TTC549 (cell line): ENCODE results near the gene HSP90AA1.
"Not testable (repeated sequence)": the region's sequence is repeated elsewhere in the genome, so short reads cannot be mapped to it uniquely, and the experiment has no call there.

ENCODE experiments used
- FAIRE-seq: peaks from 2 replicates; lab custom pipeline; 2012; peaks lifted over from hg19 to GRCh38; lab: Jason Lieb, UNC

Gene HSP90AA1

GRCh38 chr14:102086972-102087761 is at the start of gene HSP90AA1:
Gene HSP90AA1 (minus strand): TSS chr14:102087044. CDS start chr14:102086378, 666 bp downstream.
- no peak for FAIRE-seq

DNA sequence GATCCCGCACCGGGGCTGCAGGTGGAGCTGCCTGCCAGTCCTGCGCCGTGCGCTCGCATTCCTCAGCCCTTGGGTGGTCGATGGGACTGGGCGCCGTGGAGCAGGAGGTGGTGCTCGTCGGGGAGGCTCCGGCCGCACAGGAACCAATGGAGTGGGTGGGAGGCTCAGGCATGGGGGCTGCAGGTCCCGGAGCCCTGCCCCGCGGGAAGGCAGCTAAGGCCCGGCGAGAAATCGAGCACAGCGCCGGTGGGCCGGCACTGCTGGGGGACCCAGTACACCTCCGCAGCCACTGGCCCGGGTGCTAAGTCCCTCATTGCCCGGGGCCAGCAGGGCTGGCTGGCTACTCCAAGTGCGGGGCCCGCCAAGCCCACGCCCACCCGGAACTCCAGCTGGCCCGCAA is 48.6 kb upstream of the HSP90AA1 start:
- not testable (repeated sequence) for FAIRE-seq

DNA sequence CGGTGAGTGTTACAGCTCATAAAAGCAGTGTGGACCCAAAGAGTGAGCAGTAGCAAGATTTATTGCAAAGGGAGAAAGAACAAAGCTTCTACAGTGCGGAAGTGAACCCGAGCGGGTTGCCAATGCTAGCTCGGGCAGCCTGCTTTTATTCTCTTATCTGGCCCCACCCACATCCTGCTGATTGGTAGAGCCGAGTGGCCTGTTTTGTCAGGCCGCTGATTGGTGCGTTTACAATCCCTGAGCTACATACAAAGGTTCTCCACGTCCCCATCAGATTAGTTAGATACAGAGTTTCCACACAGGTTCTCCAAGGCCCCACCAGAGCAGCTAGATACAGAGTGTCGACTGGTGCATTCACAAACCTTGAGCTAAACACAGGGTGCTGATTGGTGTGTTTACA is 47.9 kb upstream of the HSP90AA1 start:
- FAIRE-seq: not testable (repeated sequence)

DNA sequence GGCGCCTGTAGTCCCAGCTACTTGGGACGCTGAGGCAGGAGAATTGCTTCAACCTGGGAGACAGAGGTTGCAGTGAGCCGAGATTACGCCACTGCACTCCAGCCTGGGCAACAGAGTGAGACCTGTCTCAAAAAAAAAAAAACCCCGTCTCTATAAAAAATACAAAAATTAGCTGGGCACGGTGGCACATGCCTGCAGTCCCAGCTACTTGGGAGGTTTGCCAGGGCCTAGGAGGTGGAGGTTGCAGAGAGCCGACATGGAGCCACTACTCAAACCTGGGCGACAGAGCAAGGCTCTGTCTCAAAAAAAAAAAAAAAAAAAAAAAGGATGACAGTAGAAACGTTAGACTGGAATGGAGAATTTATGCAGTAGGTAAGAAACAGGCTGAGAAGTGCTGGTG is 47.2 kb upstream of the HSP90AA1 start:
- not testable (repeated sequence) for FAIRE-seq

DNA sequence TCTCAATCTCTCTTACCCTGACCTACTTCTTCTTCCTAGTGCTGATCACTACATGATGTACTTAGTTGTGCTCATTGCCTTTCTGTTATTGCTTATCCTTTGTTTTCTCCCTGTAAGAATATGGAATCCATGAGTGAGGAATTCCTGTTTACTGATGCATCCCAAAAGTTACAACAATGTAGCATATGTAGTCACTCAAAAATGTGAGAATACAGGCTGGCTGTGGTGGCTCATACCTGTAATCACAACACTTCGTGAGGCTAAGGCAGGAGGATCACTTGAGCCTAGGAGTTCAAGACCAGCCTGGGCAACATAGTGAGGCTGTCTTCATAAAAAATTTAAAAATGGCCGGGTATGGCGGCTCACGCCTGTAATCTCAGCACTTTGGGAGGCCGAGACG is 44.9 kb upstream of the HSP90AA1 start:
- no peak for FAIRE-seq

DNA sequence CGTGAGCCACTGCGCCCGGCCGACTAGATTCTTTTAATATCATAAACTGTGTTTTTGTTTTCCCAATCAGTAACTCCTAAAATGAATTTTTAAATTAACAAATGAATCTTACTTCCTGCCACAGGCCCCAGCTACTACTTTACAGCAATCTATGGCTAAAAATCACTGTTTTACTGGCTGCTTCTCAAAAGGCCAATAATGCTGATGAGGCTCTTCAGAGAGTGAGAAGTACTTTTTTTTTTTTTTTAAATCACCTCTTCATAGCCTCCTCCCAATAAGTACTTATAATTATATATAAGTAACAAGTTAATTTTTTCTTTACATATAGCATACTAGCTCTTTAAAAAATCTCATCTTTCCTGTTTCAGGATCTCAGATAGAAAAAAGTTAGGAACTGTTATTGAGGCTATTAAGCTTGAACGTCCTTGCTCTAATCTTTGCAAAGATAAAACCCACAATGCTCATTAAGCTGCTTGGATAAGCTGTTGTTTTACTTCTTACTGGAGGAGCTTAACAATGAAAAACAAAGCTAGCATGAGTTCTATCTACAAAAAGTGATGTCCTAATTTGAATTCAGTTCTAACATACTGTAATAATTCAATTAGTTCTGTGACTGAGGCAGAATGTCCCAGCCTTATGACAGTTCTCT is 40.1 kb upstream of the HSP90AA1 start:
- FAIRE-seq: no peak

DNA sequence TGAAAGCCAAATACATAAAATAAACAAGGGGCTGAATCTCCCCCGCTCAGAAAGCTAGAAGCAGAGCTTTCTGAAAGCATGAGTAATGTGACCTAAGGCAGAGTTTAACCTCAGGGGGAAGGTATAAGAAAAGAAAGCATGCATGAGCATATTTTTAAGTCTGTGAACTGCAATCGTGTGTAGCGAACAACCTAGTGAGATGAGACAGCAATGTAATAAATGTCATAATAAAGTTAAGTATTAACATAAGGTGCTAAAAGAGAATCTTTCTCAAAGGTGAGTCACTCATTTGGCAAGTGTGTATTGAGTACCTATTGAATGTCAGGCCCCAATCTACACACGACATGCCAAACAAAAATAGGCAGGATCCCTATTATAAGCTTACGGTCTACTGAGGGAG is 38.7 kb upstream of the HSP90AA1 start:
- FAIRE-seq: no peak

DNA sequence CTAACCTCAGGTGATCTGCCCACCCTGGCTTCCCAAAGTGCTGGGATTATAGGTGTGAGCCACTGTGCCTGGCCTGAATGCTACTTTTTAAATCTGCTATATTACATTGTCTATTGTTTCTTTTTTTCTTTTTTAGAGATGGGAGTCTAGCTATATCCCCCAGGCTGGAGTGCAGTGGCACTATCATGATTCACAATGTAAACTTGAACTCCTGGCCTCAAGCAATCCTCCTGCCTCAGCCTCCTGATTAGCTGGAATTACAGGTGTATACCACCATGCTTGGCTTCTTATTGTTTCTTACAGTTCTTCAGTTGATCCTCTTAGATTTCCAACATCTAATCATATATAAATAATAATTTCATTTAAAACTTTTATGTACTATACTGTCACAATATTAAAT is 37.6 kb upstream of the HSP90AA1 start:
- FAIRE-seq: no peak

GRCh38 chr14:102121567-102121966 is 34.7 kb upstream of the HSP90AA1 start:
- no peak for FAIRE-seq

DNA sequence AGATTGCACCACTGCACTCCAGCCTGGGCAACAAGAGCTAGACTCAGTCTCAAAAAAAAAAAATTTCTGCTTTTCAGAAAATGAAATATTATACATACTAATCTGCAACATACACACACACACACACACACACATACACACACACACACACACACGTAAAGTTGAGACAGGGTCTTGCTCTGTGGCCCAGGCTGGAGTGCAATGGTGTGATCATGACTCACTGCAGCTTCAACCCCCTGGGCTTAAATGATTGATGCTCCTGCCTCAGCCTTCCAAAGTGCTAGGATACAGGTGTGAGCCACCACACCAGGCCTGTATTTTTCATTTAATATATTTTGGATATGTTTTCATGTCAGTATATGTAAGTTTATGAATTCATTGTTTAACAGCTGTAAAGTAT is 34.0 kb upstream of the HSP90AA1 start:
- no peak for FAIRE-seq

DNA sequence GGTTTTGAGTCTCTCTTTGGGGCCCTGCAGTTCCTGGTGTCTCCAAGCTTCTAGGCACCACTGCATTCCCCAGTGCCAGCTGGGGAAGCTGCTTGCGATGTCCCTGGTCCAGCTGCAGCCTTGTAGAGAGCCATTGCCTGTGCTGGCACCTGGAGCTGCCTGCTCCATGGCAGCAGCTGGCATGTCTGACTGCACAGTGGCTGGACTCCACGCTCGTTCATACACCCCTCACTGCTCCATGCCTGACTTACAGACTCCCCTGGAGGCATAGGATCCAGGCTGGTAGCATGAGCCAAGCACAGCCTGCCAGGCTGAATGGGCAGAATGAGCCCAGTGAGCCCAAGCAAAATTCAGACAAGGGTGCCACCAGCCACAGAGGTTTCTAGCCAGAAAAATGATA is 31.0 kb upstream of the HSP90AA1 start:
- FAIRE-seq: no peak

GRCh38 chr14:102116361-102117180 is 29.7 kb upstream of the HSP90AA1 start:
- FAIRE-seq: no peak

- FAIRE-seq: no peak
These were observed 24.3 kb upstream of the HSP90AA1 start for GRCh38 chr14:102111101-102111500.

- not testable (repeated sequence) for FAIRE-seq
These were observed 22.5 kb upstream of the HSP90AA1 start for GRCh38 chr14:102109332-102109731.

DNA sequence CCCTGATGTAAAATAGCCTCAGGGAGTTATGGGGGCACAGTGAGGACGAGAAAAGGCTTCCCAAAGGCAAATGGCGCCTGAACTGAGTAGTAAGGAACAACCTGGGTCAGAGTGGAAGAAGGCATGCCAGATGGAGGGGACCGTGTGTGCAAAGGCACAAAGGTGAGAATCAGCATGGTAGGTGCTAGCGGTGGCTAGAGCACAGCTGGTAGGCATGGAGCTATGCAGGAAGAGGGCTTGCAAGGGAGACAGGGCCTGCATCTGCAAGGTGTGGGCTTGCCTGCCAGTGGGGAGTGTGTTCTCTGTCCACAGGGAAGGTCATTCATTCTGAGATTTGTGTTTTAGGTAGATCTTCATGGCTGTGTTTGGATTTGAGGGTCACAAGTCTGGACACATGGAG is 18.5 kb upstream of the HSP90AA1 start:
- no peak for FAIRE-seq

DNA sequence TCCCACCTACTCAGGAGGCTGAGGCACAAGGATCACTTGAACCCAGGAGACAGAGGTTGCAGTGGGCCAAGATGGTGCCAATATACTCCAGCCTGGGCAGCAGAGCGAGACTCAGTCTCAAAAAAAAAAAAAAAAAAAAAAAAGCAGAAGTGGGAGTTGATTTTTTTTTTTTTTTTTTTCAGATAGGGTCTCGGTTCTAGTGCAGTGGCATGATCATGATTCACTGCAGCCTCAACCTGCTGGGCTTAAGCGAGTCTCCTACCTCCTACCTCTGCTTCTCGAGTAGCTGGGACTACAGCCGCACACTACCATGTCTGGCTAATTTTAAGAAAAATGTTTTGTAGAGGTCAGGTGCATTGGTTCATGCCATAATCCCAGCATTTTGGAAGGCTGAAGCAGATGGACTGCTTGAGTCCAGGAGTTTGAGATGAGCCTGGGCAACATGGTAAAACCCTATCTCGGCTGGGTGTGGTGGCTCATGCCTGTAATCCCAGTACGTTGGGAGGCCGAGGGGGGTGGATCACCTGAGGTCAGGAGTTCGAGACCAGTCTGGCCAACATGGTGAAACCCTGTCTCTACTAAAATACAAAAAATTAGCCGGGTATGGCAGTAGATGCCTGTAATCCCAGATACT is 16.3 kb upstream of the HSP90AA1 start:
- FAIRE-seq: no peak

GRCh38 chr14:102097441-102098135 is 10.7 kb upstream of the HSP90AA1 start:
- FAIRE-seq: no peak

DNA sequence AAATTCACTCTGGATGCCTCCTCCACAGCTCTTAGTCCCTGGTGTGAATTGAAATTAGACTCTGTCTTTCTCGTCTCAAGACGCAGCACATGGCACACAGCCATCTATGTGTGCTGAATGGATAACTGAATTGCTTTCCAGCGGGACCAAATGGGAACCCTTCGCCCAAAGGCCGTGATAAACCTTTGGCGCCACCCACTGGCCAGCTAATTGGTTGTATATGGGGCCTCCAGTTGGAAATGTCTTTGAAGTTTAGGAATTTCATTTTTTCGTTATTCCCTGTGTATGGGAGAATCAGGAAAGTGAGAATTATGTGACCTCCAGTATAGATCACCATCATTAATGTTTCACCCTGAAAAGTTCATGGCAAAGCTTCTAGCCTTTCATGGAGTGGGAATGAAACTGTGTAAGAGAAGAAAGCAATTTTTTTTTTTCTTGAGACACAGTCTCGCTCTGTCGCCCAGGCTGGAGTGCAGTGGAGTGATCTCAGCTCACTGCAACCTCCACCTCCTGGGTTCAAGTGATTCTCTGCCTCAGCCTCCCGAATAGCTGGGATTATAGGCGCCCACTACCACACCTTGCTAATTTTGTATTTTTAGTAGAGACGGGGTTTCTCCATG is 9.8 kb upstream of the HSP90AA1 start:
- peak; percentile 80 for FAIRE-seq

- no peak for FAIRE-seq
These were observed 9.2 kb upstream of the HSP90AA1 start for GRCh38 chr14:102095871-102096568.

DNA sequence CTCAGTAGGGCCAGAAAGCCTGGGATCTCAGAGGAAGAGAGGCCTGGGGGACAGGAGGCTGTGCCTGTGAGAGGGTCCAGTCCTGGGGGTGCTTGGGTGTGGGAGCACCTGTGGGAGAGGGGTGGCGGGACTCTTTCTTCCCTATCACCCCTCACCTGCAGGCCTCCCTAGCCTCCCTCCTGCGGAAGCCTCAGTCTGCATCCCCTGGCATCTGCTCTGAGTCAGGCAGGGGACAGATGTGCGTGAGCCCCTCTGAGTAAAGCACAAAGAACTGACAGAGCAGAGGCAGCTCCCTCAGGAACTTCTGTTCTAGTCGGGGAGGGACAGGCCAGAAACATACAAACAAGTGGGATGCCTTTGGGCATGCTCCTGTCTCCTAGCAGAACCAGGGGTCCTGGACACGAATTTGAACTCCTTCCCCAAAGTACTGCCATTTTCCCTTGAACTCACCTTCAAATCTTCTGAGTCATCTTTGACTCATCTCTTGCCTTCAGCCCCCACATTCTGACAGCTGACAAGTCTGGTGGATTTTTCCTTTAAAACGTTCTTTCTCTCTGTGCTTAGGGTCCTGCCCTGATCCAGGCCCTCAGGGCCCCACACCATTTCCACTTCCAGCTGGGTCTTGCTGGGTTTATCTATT is 8.5 kb upstream of the HSP90AA1 start:
- no peak for FAIRE-seq
